Peyer's patch (tissue), 4 donors: ENCODE data around the gene COL8A1.

ENCODE experiments used
- POLR2A ChIP-seq, 2 donors: fragments of 450-650 bp; IDR thresholded peaks; one replicate each; pipeline ENCODE4 v1.5.1; 2017; ENCODE audit warnings: antibody characterized with exemption in 2 of 2, mild to moderate bottlenecking in 2 of 2, moderate library complexity in 2 of 2
- TF ChIP-seq, protein P1 (sequence below), 6 experiments: fragments of 450-650 bp in 4 of 6; fragments of 200-600 bp in 2 of 6; sonication (generic) in 1 of 6; IDR thresholded peaks; one replicate each; pipeline ENCODE4 v1.5.1; 2017 to 2019; ENCODE audit warnings: antibody characterized with exemption in 6 of 6, mild to moderate bottlenecking in 3 of 6, moderate library complexity in 1 of 6

DNA sequence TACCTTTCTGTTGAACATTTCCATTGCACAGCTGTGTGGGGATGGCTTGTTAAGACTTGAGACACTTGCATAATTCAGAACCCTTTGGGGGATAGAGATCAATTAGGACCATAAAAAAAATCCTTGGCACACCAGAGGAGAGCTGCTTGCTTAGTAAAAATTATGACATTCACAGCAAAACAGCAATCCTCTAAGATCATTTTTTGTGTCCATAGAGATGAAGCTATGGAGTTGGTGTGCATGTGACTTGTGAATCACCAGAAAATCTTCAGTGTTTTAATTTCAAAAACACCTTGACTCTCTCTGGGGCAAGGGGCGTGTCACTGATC is 7.7 kb downstream of the COL8A1 start:
- TF ChIP-seq POLR2A (IDR thresholded peaks at IDR 0.05), result no peak
- TF ChIP-seq, protein P1, sequence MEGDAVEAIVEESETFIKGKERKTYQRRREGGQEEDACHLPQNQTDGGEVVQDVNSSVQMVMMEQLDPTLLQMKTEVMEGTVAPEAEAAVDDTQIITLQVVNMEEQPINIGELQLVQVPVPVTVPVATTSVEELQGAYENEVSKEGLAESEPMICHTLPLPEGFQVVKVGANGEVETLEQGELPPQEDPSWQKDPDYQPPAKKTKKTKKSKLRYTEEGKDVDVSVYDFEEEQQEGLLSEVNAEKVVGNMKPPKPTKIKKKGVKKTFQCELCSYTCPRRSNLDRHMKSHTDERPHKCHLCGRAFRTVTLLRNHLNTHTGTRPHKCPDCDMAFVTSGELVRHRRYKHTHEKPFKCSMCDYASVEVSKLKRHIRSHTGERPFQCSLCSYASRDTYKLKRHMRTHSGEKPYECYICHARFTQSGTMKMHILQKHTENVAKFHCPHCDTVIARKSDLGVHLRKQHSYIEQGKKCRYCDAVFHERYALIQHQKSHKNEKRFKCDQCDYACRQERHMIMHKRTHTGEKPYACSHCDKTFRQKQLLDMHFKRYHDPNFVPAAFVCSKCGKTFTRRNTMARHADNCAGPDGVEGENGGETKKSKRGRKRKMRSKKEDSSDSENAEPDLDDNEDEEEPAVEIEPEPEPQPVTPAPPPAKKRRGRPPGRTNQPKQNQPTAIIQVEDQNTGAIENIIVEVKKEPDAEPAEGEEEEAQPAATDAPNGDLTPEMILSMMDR (IDR thresholded peaks at IDR 0.05), result no peak
